Astrocyte of the cerebellum (primary cell): ENCODE measurements around the gene LRRC55.

Experiments used
- DNase-seq: peaks from one replicate; pipeline ENCODE4 v3.0.0-alpha.2; 2011; ENCODE audit warnings: low read depth
- H3K4me3 ChIP-seq: 2 replicates; pipeline ENCODE4 v1.5.1; 2011; ENCODE audit warnings: mild to moderate bottlenecking, low read depth, low read length, moderate library complexity
- in situ Hi-C: cut with HindIII; loops from 2 replicates; pipeline ENCODE4 v1.10.0; 2017; ENCODE audit warnings: low sequenced_read_pairs
- TF ChIP-seq, protein P1 (sequence below): IDR thresholded peaks from 2 replicates; pipeline ENCODE4 v1.5.1; 2012; ENCODE audit warnings: low read length, low read depth, moderate library complexity, mild to moderate bottlenecking; ENCODE audit errors: missing control alignments

The LRRC55 gene

DNA sequence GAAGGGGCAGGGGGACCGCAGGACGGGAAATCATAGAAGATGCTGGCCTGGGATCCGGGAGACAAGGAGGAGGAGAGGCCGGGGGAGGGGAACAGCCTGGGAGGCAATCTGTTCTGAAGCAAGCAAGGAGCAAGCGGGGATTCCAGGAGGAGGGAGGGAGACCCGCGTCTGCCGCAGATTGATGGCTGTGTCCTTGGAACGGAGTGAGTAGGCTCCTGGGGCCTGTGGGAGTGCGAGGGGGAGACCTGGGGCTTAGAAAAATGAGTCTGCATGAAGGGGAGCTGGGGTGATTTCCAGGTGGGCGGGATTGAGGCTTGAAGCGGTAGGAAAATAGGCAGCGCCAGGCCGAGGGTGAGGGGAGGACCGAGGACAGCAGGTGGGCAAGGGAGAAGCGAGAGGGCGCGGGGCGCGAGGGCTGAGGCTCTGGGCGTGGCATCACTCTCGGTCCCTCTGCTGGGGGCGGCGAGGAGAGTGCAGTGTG lies 1.6 kb upstream of the LRRC55 start:
- DNase-seq, result no peak
- H3K4me3 ChIP-seq, result no peak overlapping the region
- in situ Hi-C loops, result no loop called here
- TF ChIP-seq, protein P1, sequence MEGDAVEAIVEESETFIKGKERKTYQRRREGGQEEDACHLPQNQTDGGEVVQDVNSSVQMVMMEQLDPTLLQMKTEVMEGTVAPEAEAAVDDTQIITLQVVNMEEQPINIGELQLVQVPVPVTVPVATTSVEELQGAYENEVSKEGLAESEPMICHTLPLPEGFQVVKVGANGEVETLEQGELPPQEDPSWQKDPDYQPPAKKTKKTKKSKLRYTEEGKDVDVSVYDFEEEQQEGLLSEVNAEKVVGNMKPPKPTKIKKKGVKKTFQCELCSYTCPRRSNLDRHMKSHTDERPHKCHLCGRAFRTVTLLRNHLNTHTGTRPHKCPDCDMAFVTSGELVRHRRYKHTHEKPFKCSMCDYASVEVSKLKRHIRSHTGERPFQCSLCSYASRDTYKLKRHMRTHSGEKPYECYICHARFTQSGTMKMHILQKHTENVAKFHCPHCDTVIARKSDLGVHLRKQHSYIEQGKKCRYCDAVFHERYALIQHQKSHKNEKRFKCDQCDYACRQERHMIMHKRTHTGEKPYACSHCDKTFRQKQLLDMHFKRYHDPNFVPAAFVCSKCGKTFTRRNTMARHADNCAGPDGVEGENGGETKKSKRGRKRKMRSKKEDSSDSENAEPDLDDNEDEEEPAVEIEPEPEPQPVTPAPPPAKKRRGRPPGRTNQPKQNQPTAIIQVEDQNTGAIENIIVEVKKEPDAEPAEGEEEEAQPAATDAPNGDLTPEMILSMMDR, result no peak

DNA sequence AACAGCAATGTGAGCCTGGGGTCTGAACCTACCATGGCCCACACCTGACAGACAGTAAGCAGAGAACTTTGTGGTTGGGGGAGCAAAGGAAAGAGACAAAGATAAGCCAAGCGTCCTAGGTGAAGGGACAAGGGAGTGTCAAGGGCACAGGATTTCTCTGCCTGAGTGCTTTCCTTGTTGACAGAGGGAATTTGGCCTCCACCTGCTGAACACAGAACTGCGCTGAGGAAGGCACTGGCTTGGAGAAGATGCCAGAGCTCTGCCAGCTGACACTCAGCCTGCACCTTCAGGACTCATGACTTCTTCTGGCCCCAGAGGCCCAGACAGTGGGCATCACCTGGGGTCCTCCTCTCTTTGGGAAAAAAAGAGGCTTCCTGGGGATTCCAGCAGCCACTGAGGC lies 789 bp upstream of the LRRC55 start:
- no peak overlapping the region for H3K4me3 ChIP-seq
- no peak for DNase-seq
- TF ChIP-seq, protein P1, result no peak
- in situ Hi-C loops, result no loop called here

DNA sequence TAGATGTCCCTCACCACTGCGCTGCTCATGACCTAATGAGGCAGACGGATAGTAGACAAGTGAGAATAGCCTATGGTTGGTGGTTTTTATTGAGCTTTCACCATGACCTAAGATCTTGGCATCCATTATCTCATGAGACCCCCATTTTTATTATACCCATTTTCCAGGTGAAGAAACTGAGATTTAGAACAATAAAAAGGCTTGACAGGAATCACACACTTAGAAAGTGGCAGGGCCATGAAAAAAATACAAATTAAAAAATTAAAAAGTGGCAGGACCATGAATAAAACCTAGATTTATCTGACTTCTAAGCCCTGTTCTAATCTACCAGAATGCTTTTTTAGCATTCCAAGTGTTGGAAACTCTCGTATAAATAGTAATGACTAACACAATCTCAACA lies 1.1 kb downstream of the LRRC55 start:
- no peak overlapping the region for H3K4me3 ChIP-seq
- DNase-seq, result no peak
- TF ChIP-seq, protein P1, result no peak
- in situ Hi-C loops, result no loop called here

GRCh38 chr11:57190548-57190947 lies 8.8 kb downstream of the LRRC55 start:
- in situ Hi-C loops, result no loop called here
- no peak overlapping the region for H3K4me3 ChIP-seq
- TF ChIP-seq, protein P1, result no peak
- no peak for DNase-seq

DNA sequence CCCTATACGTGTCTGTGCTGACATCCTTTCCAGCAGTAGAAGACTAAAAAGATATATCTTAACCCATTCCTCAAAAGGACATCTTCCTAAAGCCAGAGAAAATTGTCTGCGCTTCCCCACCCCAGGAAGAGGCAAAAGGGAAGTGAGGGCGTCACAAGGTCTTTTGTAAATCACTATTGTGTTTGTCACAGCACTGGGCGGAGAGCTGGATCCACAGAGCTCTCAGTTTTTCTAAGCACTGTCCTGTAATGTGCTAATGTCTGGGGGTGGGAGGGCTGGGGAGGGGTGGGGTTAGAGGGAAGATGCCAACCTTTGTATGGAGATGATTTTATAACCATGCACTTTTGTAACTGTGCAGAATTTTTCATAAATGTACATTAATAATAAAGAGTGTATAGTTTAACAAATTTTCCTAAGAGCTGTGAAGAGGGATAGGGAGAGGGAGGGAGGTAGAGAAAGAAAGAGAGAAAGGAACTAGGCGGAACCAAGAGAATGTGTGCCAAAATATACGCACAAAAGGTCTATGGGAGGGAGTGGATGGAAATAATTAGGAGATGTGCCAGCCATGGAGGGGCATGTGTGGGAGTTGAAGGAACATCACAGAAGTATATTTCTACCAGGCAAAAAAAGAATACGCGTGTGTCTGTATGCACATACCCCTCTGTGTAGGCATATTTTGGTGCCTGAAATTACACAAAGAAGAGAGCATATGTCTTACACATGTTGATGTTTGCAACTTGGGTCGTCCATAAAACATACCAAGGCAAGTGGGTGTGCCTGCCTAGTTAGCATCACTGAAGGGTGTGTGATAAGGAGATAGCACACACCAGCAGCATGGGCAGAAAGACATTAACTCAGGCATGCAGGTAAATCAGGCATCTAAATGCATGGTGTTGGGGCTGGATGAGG lies 9.8 kb downstream of the LRRC55 start:
- in situ Hi-C loops, result no loop called here
- no peak for DNase-seq
- H3K4me3 ChIP-seq, result no peak overlapping the region
- TF ChIP-seq, protein P1, result no peak

DNA sequence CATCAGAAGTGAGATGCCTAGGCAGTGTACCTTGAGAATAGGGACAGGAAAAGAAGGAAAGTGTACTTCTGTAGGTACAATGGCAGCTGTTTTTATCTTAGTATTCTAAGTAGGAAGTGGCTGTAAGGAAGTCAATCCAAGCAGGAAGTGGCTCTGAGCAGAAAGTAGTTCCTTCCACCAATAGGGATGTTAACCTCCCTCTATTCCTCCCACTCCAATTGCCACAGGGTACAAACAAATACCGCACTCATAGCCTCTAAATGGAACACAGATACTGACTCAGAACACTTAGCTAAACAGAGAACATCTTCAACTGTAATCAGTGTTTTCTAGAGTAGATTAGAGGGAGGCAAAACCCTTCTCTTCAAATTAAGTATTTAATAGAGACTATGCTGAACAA lies 10.6 kb downstream of the LRRC55 start:
- TF ChIP-seq, protein P1, result no peak
- in situ Hi-C loops, result no loop called here
- no peak overlapping the region for H3K4me3 ChIP-seq
- no peak for DNase-seq
